Measurements from ENCODE around the gene DNPEP.

Gene DNPEP

DNA sequence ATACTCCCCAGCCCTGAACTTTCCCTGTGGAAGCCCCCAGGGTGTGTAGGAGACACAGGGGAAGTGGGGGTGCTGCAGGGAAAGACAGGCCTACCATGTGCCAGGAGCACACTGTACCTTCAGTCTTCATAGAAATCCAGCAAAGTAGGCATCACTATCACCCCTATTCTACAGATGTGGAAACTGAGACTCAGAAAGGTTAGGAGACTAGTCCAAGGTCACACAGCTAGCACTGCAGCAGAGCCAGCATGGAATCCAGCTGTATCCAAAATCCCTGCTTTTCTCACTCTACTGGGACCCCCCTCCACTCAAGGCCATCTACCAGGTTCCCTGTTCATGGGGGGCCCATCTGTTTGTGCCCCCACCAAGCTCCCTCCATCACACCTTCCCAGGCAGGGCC is 6.8 kb downstream of the DNPEP start:
- Mint-ChIP-seq H3K4me1 (no peaks in the 10 kb centered on the region), H3K27me3 (no peaks in the 10 kb centered on the region), H3K36me3 (peaks cover 41% of the 10 kb centered on the region), H3K4me3 (no peak overlapping the region), H3K27ac (no peak overlapping the region), H3K9me3 (no peaks in the 10 kb centered on the region)
- no peak for DNase-seq (ENCODE audit: low spot score in 2 of 2)
- ATAC-seq (ENCODE audit: low read depth), result no peak

DNA sequence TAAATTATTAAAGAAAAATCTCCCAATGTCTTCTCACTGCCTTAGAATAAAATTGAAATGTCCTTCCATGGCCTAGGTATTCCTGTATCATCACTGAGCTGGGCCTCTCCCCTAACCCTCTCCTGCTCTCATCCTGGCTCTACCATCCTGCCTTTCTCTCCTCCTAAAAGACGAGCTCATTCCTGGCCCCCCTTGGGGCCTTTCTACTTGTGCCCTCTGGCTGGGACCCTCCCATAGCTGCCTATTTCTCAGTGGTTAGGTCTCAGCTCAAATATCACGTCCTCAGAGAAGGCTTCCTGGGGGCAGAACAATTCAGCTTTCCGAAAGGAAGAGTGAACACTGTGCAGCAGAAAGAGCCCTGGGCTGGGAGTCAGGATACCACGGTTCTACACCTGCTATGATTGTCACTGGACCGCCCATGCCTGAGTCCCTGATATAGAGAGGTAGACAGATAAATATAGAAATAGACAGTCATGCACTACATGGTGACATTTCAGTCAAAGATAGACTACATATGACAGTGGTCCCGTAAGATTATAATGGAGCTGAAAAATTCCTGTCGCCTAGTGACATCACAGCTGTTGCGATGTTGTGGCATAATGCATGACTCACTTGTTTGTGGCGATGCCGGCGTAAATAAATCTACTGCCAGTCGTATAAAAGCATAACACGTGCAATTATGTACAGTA is 9.4 kb downstream of the DNPEP start:
- Mint-ChIP-seq H3K36me3 (peaks cover 43% of the 10 kb centered on the region), H3K9me3 (no peaks in the 10 kb centered on the region), H3K27ac (no peak overlapping the region), H3K27me3 (no peaks in the 10 kb centered on the region), H3K4me3 (no peak overlapping the region), H3K4me1 (no peaks in the 10 kb centered on the region)
- no peak for ATAC-seq (ENCODE audit: low read depth)
- DNase-seq (ENCODE audit: low spot score in 2 of 2), result no peak

DNA sequence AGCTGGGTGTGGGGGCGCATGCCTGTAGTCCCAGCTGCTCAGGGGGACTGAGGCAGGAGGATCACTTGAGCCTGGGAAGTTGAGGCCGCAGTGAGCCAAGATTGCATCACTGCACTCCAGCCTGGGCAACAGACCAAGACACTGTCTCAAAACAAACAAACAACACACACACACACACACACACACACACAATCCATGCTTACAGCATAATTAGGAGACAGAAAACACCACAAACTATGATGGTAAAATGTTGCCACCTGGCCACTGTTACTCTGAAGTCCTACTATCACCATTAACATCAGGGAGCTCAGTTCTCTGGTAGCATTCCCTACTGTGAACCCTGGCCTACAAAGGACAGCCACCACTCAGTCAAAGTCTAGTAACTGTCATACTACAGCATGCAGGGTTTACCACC is 18.3 kb downstream of the DNPEP start:
- H3K9me3 Mint-ChIP-seq, result no peaks in the 10 kb centered on the region
- no peak overlapping the region for H3K27ac Mint-ChIP-seq
- DNase-seq (ENCODE audit: low spot score in 2 of 2), result no peak

DNA sequence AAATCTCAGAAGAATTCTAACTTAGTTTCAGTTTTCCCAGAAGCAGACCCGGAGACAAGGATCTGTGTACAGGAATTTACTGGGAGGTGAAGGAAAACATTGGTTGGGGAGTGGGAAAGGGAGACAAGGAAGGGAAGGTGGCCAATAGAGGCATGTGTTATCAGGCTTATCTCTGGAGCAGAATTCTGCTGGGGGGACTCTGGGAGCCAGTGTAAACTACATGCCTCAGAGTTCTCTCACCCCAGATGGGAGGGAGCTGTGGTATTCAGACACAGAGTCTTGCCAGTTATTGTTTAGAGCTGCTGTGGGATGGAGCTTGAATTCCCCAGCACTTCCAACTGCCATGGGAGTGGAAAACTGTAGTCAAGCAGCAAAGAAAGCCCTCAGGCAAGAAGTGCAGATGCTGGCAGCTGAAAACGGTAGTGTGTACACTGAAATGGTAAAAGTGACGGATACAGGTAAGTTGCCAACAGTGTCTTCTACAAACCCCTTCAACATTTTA is 19.0 kb downstream of the DNPEP start:
- Mint-ChIP-seq H3K4me3 (no peak overlapping the region), H3K27me3 (no peaks in the 10 kb centered on the region), H3K36me3 (peaks cover 10% of the 10 kb centered on the region), H3K4me1 (peaks cover 3% of the 10 kb centered on the region), H3K27ac (no peak overlapping the region), H3K9me3 (no peaks in the 10 kb centered on the region)
- ATAC-seq (ENCODE audit: low read depth) (no peak), DNase-seq (ENCODE audit: low spot score in 2 of 2) (no peak)

More for the DNA sequence above, 18.3 kb downstream of the DNPEP start:
- Mint-ChIP-seq H3K4me3 (no peak overlapping the region), H3K36me3 (peaks cover 17% of the 10 kb centered on the region), H3K4me1 (peaks cover 3% of the 10 kb centered on the region), H3K27me3 (no peaks in the 10 kb centered on the region)
- ATAC-seq (ENCODE audit: low read depth), result no peak

DNA sequence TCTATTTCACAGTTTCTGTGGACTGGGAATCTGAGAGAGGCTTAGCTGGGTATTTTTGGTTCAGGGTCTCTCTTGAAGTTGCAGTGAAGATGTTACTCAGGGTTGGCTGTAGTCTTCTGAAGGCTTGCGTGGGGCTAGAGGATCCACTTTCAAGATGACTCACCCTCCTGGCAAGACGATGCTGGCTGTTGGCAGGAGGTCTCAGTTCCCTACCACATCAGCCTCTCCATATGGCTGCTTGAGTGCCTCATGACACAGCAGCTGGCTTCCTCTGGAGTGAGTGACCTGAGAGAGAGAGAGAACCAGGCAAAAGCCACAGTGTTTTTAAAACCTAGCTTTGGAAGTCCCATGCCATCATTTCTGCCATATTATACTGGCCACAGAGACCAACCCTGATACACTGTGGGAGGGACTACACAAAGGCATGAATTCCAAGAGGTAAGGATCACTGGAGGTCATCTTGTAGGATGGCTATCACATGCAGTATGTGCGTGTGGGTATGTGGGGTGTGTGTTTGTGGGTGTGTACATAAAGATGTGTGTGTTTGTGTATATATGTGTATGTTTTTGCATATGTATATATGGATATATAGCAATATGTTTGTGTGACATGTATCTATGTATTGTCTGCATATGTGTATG is 25.1 kb downstream of the DNPEP start:
- no peak for ATAC-seq (ENCODE audit: low read depth)
- no peaks in the 10 kb centered on the region for H3K4me1 Mint-ChIP-seq

DNA sequence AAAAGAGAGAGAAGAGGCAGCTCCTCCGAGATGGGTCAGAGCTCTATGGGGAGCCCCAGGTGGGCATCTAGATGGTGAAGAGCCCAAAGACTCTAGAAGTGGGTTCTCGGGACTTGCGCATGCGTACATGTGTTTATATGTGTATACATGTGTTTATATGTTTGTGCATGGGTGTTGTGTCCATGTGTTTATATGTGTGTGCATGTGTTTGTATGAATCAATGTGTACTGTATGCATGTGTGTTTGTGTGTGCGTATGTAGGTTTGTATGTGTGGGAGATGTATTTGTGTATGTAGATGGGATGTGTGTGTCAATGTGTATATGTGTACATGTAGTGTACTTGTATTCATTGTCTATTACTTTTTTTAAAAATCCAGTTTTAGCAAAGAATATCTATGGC is 25.6 kb downstream of the DNPEP start:
- Mint-ChIP-seq H3K27me3 (peaks cover 15% of the 10 kb centered on the region), H3K27ac (no peak overlapping the region), H3K4me3 (no peak overlapping the region), H3K36me3 (peaks cover 6% of the 10 kb centered on the region), H3K9me3 (no peaks in the 10 kb centered on the region), H3K4me1 (no peaks in the 10 kb centered on the region)
- no peak for DNase-seq (ENCODE audit: low spot score in 2 of 2)
- no peak for ATAC-seq (ENCODE audit: low read depth)

More for the DNA sequence above, 25.1 kb downstream of the DNPEP start:
- Mint-ChIP-seq H3K27me3 (peaks cover 13% of the 10 kb centered on the region), H3K4me3 (no peak overlapping the region), H3K9me3 (no peaks in the 10 kb centered on the region), H3K36me3 (peaks cover 6% of the 10 kb centered on the region), H3K27ac (no peak overlapping the region)
- no peak for DNase-seq (ENCODE audit: low spot score in 2 of 2)

DNA sequence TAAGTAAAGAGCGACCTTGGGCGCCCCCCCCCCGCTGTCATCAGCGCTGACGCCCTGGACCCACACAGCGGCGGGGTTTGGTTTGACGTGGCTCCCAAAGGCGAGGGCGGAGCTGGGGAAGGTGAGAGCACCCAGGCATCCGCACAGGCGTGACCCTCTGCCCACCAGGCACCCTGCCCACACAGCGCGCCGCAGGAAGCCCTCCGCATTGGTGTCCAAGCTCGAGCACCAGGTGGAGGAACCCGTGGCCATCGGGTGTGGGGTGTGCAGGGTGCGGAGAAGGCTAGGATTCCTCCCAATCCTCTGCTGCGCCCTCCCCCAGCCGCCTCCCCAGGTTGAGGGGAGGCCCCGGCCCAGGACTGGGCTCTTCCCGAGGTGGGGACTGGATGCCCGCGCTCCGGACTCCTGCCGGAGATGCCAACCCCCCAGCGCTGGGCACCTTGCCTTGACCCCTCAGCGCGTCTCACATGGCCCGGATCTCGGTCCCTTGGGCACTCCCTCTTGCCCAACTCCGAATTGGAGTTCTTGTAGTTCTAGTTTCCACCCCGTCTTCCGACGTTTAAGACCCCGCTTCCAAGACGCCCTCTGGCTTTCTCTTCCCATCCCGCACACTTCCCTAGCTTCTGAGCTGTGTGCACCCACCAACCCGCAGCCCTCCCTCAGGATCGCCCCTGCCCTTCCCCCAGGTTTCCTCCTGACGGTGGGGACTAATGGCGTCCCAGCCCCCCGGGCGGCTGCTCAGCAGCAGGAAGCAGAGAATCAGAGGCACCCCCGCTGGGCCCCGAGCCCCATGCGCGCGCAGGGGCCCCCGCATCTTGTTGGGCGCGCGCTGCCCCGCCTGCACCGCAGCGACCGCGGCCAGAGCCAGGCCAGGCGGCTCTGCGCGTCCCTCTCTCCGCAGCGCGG is 29.3 kb downstream of the DNPEP start:
- H3K4me3 Mint-ChIP-seq, result no peak overlapping the region
- DNase-seq (ENCODE audit: low spot score in 2 of 2) (no peak), ATAC-seq (ENCODE audit: low read depth) (no peak)
- H3K36me3 Mint-ChIP-seq, result peaks cover 6% of the 10 kb centered on the region
- peaks cover 25% of the 10 kb centered on the region for H3K27me3 Mint-ChIP-seq
- no peak overlapping the region for H3K27ac Mint-ChIP-seq
- H3K4me1 Mint-ChIP-seq, result no peaks in the 10 kb centered on the region
- no peaks in the 10 kb centered on the region for H3K9me3 Mint-ChIP-seq

DNA sequence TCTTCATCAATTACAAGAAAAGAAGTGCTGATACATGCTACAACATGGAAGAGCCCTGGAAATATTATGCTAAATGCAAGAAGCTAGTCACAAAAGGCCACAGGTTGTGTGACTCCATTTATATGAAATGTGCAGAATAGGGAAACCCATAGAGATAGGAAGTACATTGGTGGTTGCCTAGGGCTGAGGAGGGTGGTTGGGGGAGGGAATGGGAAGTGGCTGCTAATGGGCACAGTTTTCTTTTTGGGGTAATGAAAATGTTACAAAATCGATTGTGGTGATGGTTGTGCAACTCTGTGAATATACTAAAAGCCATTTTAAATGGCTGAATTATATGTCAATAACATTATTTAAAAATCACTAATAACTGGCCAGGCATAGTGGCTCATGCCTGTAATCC is 30.9 kb downstream of the DNPEP start:
- Mint-ChIP-seq H3K36me3 (peaks cover 5% of the 10 kb centered on the region), H3K9me3 (no peaks in the 10 kb centered on the region), H3K4me3 (no peak overlapping the region), H3K4me1 (no peaks in the 10 kb centered on the region), H3K27me3 (peaks cover 27% of the 10 kb centered on the region), H3K27ac (no peak overlapping the region)
- ATAC-seq (ENCODE audit: low read depth) (no peak), DNase-seq (ENCODE audit: low spot score in 2 of 2) (no peak)

DNA sequence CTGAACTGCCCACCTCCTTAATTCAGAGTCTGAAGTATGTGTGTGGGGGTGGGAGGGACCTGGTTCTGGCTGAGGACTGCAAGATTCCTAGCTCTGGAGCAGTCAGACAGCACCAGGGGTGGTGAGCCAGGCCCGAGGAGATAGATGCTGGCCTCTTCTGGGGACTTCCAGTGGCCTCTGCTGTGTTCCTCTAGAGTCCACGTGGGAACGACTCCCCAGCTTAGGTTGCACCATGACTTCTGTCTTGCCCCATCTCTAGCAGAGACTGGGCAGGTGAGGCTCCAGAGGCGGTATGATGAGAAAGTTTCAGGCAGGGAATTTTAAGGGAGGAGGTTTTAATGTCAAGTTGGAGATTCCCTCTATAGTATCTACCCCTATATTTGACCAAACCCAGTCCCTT is 33.1 kb downstream of the DNPEP start:
- ATAC-seq (ENCODE audit: low read depth) (no peak), DNase-seq (ENCODE audit: low spot score in 2 of 2) (no peak)
- Mint-ChIP-seq H3K9me3 (no peaks in the 10 kb centered on the region), H3K27me3 (peaks cover 23% of the 10 kb centered on the region), H3K27ac (no peak overlapping the region), H3K36me3 (no peaks in the 10 kb centered on the region), H3K4me3 (no peak overlapping the region), H3K4me1 (no peaks in the 10 kb centered on the region)

DNA sequence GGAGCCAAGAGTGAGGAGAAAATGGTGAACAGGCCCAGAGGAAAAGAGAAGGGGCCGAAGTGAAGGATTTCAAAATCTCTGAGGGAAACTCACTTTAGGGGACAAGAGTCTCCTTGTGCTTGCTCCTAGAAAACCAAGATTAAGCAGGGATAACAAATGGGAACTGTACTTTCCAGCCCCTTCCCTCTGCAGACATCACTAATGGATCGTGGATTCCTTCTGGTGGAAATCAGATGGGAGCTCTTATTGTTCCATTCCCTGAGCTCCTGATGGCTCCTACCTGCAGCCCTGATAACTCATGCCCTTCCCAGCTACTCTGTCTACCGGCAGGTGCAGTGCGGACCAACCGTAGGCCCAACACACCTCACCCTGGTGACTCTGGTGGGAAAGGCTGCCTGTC is 34.6 kb downstream of the DNPEP start:
- Mint-ChIP-seq H3K27ac (no peak overlapping the region), H3K36me3 (no peaks in the 10 kb centered on the region), H3K27me3 (peaks cover 23% of the 10 kb centered on the region), H3K4me1 (no peaks in the 10 kb centered on the region), H3K9me3 (no peaks in the 10 kb centered on the region), H3K4me3 (no peak overlapping the region)
- DNase-seq (ENCODE audit: low spot score in 2 of 2) (no peak), ATAC-seq (ENCODE audit: low read depth) (no peak)

DNA sequence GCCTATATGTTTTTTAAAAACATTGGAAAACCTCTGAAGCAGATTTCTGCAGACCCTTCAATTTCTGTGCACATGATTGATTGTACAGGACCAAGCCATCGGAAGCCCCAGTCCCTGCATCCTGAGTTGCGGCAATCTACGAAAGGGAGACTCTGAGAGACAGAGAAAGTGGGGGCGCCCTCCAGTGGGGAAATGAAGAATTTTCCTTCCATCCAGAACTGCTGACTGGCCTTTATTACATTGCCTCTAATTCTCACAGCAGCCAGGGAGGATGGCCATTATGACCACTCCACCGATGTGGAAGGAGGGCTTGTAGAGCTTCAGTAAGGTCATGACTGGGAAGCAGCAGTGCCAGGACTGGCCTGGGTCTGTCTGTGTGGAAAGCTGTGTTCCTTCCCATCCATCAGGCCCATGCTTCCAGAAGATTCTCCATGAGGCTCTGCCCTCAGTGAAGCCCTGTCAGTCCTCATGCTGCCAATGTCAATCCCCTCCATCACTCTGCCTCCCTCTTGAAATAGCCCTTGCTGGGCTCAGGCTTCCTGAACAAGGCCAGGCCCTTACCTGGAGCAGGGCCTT is 35.2 kb downstream of the DNPEP start:
- no peak overlapping the region for H3K27ac Mint-ChIP-seq
- no peak overlapping the region for H3K4me3 Mint-ChIP-seq
- DNase-seq (ENCODE audit: low spot score in 2 of 2), result peak; percentile 33 to 59
- no peaks in the 10 kb centered on the region for H3K4me1 Mint-ChIP-seq
- H3K36me3 Mint-ChIP-seq, result no peaks in the 10 kb centered on the region
- peak; percentile 67 for ATAC-seq (ENCODE audit: low read depth)
- H3K9me3 Mint-ChIP-seq, result no peaks in the 10 kb centered on the region
- peaks cover 25% of the 10 kb centered on the region for H3K27me3 Mint-ChIP-seq

DNA sequence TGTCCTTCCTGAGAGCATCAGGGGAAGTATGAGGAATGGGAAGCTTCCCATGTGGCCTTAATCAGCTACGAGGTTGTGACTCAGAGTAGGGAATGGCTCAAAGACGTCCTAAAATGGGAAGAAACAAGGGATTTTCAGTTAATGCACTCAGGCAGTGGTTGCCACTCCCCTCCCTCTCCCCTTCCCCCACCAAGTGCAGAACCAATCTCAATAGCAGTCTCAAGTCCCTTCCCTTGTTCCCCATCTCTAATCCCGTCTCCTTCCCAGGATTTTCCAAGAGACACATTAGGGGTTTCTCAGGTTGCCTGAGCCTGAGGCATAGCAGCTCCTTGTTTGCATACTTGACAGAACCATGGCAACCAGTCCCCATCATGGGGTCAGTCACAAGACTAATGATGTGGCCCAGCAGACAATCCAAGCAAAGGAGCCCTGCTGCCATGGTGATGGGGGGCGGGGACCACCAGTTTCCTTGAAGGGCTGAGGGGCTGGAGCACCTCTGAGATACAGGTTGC is 36.9 kb downstream of the DNPEP start:
- Mint-ChIP-seq H3K4me1 (no peaks in the 10 kb centered on the region), H3K27ac (no peak overlapping the region), H3K4me3 (no peak overlapping the region), H3K9me3 (no peaks in the 10 kb centered on the region), H3K27me3 (peaks cover 21% of the 10 kb centered on the region), H3K36me3 (no peaks in the 10 kb centered on the region)
- ATAC-seq (ENCODE audit: low read depth) (peak; percentile 14), DNase-seq (ENCODE audit: low spot score in 2 of 2) (no peak)

DNA sequence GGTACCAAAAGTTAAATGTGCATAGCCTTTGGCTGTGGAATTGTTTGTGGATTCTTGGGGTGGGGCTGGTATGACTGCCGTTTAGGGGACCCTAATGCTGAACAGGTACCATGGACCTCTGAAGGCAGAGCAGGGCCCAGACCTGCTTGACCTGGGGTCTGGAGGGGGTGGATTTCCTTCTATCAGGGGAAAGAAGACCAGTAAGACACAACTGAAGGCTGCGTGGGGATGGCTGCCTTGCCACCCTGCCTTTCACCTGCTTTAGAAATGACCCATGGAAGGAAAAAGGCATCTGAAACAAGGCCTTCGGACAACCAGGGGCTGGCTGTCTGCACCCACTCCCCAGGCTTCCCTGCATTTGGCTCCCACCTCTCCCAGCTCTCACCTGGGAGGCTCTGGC is 37.5 kb downstream of the DNPEP start:
- ATAC-seq (ENCODE audit: low read depth), result no peak
- no peaks in the 10 kb centered on the region for H3K36me3 Mint-ChIP-seq
- no peaks in the 10 kb centered on the region for H3K9me3 Mint-ChIP-seq
- H3K27ac Mint-ChIP-seq, result no peak overlapping the region
- H3K4me3 Mint-ChIP-seq, result no peak overlapping the region
- no peaks in the 10 kb centered on the region for H3K4me1 Mint-ChIP-seq
- no peak for DNase-seq (ENCODE audit: low spot score in 2 of 2)
- H3K27me3 Mint-ChIP-seq, result peaks cover 18% of the 10 kb centered on the region

Data from memory B cell (primary cell).